Measurements from ENCODE around the gene EEF2KMT.

GRCh38 chr16:5070431-5071186 is 27.0 kb downstream of the EEF2KMT start:
- no peak for TF ChIP-seq CTCF (IDR thresholded peaks at IDR 0.05)
- TF ChIP-seq ZFX (IDR thresholded peaks at IDR 0.05; ENCODE audit: borderline replicate concordance) = no peak
